K562 (cell line): ENCODE results near the gene RSPH9. TPM values are rescaled to one million over a fixed set of nuclear protein-coding genes. Genes with fewer than 3 reads are reported as not detected.
A peak's percentile ranks its signal among the peaks of the same experiment; 100 is the strongest.

Experiments
- ARHGAP35 ChIP-seq: fragments of 450-650 bp; IDR thresholded peaks from 2 replicates; pipeline ENCODE4 v1.6.1; 2018; ENCODE audit not compliant: partially characterized antibody
- C11orf30 ChIP-seq: fragments of 450-650 bp; IDR thresholded peaks from 2 replicates; pipeline ENCODE4 v1.6.1; 2016; ENCODE audit warnings: low read depth, mild to moderate bottlenecking
- FIP1L1 ChIP-seq: fragments of 200-400 bp; formaldehyde crosslinking; IDR thresholded peaks from 2 replicates; pipeline ENCODE4 v1.6.1; 2018; ENCODE audit warnings: mild to moderate bottlenecking, low read depth, low read length; ENCODE audit not compliant: poor library complexity, severe bottlenecking
- FOXA3 ChIP-seq, 2 experiments: fragments of 450-650 bp in 1 of 2; sonication (generic) in 1 of 2; formaldehyde crosslinking; IDR thresholded peaks in 1 of 2; conservative IDR thresholded peaks in 1 of 2; 2 replicates each; pipeline versions ENCODE4 v1.4.0 to v1.8.0; 2020 to 2022; ENCODE audit warnings: mild to moderate bottlenecking in 2 of 2, missing genetic modification reagents in 1 of 2
- HDAC1 ChIP-seq, 2 experiments: fragments of 450-650 bp; IDR thresholded peaks; 2 replicates each; pipeline ENCODE4 v1.6.1; 2016 to 2017; ENCODE audit warnings: inconsistent platforms in 1 of 2, mild to moderate bottlenecking in 1 of 2, moderate library complexity in 1 of 2
- HDAC8 ChIP-seq: fragments of 450-650 bp; IDR thresholded peaks from 2 replicates; pipeline ENCODE4 v1.6.1; 2016; ENCODE audit warnings: mild to moderate bottlenecking, missing genetic modification characterization, moderate library complexity, missing compliant biosample characterization
- HMG20B ChIP-seq: fragments of 250-450 bp; sonication (Bioruptor Pico); IDR thresholded peaks from 2 replicates; pipeline ENCODE4 v1.5.0; 2021; ENCODE audit warnings: mild to moderate bottlenecking
- HNRNPH1 ChIP-seq: fragments of 200-400 bp; formaldehyde crosslinking; optimal IDR thresholded peaks from 2 replicates; pipeline ENCODE3; 2017; ENCODE audit warnings: low read depth, mild to moderate bottlenecking, low read length, moderate library complexity
- NCOA1 ChIP-seq: fragments of 450-650 bp; IDR thresholded peaks from 2 replicates; pipeline ENCODE4 v1.6.1; 2016; ENCODE audit warnings: low read depth
- NCOA2 ChIP-seq, 2 experiments: fragments of 450-650 bp; IDR thresholded peaks; 2 replicates each; pipeline ENCODE4 v1.6.1; 2018; ENCODE audit warnings: mild to moderate bottlenecking in 2 of 2, moderate library complexity in 1 of 2; ENCODE audit not compliant: partially characterized antibody in 2 of 2
- PHB ChIP-seq: fragments of 250-450 bp; sonication (Bioruptor Pico); IDR thresholded peaks from 2 replicates; pipeline ENCODE4 v1.5.0; 2021
- ZFX ChIP-seq: sonication (generic); formaldehyde crosslinking; IDR thresholded peaks from 2 replicates; pipeline ENCODE4 v1.8.0; 2022; ENCODE audit warnings: mild to moderate bottlenecking, missing genetic modification reagents, moderate library complexity
- ZNF444 ChIP-seq: fragments of 250-450 bp; sonication (Bioruptor Pico); IDR thresholded peaks from 2 replicates; pipeline ENCODE4 v1.4.0; 2020; ENCODE audit warnings: mild to moderate bottlenecking, moderate library complexity
- polyA plus RNA-seq, 8 experiments: library from polyadenylated mRNA; depleted of rRNA in 4 of 8; stranded (reverse) in 5 of 8; unstranded in 3 of 8; fragments of >200 nt; fragmentation: Nextera tagmentation in 2 of 8; fragmentation: Illumina TruSeq in 1 of 8; extraction: Ambion mirVana in 2 of 8; extraction: Trizol in 1 of 8; gene quantifications; 2 replicates each; pipeline versions ENCODE4 v1.2.1 to v1.2.3, GENCODE V29; 2011 to 2014; ENCODE audit warnings: inconsistent platforms in 1 of 8, missing spikeins in 1 of 8
- total RNA-seq, 7 experiments: library from RNA; depleted of rRNA in 6 of 7; stranded (reverse); fragments of >200 nt in 6 of 7; fragmentation: Illumina TruSeq in 2 of 7; extraction: Trizol in 2 of 7; gene quantifications; 2 replicates each; pipeline versions ENCODE4 v1.2.1 to v1.2.3, GENCODE V29; 2011 to 2021; ENCODE audit warnings: low replicate concordance in 1 of 7
- TF ChIP-seq, protein P1 (sequence below), 2 experiments: IDR thresholded peaks; 2 replicates each; pipeline ENCODE4 v1.6.1; 2011; ENCODE audit warnings: borderline replicate concordance in 1 of 2, control low read depth in 1 of 2, low read depth in 1 of 2, low read length in 1 of 2, mild to moderate bottlenecking in 1 of 2, mixed read lengths in 1 of 2, moderate library complexity in 1 of 2; ENCODE audit not compliant: insufficient read depth in 1 of 2, insufficient read length in 1 of 2, poor library complexity in 1 of 2, severe bottlenecking in 1 of 2; ENCODE audit errors: extremely low read depth in 1 of 2
- TF ChIP-seq, protein P2 (sequence below): sonication (generic); formaldehyde crosslinking; IDR thresholded peaks from 2 replicates; pipeline ENCODE4 v1.8.0; 2022; ENCODE audit warnings: mild to moderate bottlenecking, missing genetic modification reagents
- TF ChIP-seq, protein P3 (sequence below): fragments of 250-450 bp; sonication (Bioruptor Pico); IDR thresholded peaks from 2 replicates; pipeline ENCODE4 v1.8.0; 2022; ENCODE audit warnings: moderate library complexity, mild to moderate bottlenecking, inconsistent platforms
- TF ChIP-seq, protein P4 (sequence below): sonication (generic); formaldehyde crosslinking; IDR thresholded peaks from 2 replicates; pipeline ENCODE4 v1.8.1; 2023; ENCODE audit warnings: mild to moderate bottlenecking, missing genetic modification reagents

The RSPH9 gene
- total and polyA plus RNA-seq, 9 of the 15 experiments (the other 6 are each of a cell fraction or from before 2014, with no cell fraction given) = 0.05 to 0.60 (median 0.39) TPM; not detected in 6

DNA sequence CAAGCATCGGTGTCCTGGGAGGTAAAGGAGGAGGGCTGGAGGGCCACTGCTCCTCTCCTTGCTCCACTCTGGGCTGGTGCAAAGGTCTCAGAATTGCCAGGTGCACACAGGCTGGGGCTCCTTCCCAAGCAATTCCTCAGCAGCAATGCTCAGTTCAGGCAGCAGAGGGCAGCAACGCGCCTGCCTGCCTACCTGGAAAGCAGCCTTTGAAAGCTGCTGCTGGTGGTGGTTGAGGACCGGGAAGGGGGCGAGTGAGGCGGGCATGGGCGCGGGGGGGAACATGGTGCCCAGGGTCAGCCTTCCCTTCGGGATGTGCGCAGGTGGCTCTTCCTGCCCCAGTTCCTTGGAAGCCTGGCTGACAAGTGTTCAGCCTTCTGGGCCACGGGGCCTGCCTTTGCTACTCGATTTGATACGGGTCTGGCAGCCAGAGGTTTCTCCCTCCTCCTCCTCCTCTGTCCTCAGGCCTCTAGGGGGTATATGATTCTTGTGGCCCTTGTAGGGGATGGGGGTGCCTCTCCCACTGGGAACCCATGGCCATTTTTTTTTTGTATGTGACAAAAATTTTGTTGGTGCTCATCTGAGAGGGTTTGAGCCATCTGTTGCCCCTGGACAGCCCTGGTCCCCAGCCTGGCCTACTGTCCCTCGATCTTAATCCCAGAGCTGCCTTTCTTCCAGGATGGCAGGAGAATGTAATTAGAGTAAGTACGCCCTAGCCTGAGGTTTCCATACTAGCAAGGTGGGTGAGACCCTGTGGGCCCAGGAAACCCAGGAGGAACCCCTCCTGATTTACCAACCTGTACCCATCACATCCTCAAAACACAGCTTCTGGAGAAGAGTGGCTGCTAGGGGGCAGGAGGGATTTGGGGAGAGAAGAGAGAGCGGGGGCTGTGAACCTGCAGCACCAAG is 22.7 kb downstream of the RSPH9 start (continued):
- TF ChIP-seq, protein P1, sequence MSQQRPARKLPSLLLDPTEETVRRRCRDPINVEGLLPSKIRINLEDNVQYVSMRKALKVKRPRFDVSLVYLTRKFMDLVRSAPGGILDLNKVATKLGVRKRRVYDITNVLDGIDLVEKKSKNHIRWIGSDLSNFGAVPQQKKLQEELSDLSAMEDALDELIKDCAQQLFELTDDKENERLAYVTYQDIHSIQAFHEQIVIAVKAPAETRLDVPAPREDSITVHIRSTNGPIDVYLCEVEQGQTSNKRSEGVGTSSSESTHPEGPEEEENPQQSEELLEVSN (IDR thresholded peaks at IDR 0.05; ENCODE audit: borderline replicate concordance in 1 of 2, extremely low read depth in 1 of 2, insufficient read depth in 1 of 2, insufficient read length in 1 of 2, low read depth in 1 of 2, low read length in 1 of 2, poor library complexity in 1 of 2, severe bottlenecking in 1 of 2) = peak in 1 of 2 experiments; percentile 19
- TF ChIP-seq, protein P2, sequence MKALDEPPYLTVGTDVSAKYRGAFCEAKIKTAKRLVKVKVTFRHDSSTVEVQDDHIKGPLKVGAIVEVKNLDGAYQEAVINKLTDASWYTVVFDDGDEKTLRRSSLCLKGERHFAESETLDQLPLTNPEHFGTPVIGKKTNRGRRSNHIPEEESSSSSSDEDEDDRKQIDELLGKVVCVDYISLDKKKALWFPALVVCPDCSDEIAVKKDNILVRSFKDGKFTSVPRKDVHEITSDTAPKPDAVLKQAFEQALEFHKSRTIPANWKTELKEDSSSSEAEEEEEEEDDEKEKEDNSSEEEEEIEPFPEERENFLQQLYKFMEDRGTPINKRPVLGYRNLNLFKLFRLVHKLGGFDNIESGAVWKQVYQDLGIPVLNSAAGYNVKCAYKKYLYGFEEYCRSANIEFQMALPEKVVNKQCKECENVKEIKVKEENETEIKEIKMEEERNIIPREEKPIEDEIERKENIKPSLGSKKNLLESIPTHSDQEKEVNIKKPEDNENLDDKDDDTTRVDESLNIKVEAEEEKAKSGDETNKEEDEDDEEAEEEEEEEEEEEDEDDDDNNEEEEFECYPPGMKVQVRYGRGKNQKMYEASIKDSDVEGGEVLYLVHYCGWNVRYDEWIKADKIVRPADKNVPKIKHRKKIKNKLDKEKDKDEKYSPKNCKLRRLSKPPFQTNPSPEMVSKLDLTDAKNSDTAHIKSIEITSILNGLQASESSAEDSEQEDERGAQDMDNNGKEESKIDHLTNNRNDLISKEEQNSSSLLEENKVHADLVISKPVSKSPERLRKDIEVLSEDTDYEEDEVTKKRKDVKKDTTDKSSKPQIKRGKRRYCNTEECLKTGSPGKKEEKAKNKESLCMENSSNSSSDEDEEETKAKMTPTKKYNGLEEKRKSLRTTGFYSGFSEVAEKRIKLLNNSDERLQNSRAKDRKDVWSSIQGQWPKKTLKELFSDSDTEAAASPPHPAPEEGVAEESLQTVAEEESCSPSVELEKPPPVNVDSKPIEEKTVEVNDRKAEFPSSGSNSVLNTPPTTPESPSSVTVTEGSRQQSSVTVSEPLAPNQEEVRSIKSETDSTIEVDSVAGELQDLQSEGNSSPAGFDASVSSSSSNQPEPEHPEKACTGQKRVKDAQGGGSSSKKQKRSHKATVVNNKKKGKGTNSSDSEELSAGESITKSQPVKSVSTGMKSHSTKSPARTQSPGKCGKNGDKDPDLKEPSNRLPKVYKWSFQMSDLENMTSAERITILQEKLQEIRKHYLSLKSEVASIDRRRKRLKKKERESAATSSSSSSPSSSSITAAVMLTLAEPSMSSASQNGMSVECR (CRISPR knock-in tag) = no peak
- TF ChIP-seq NCOA1 (0 out of 2 replicates have a peak, but pooled peaks have one; percentile 18), HDAC8 (tag) (no peak), FIP1L1 (no peak), NCOA2 (IDR thresholded peaks at IDR 0.05; ENCODE audit: partially characterized antibody in 2 of 2) (no peak), HDAC1 (IDR thresholded peaks at IDR 0.05) (no peak), HNRNPH1 (no peak), ZNF444 (CRISPR knock-in tag) (no peak), ARHGAP35 (no peak), HMG20B (CRISPR knock-in tag) (no peak), PHB (peak; percentile 43; the same call in 1 of the 2 replicates), C11orf30 (no peak), ZFX (peak; percentile 45; the same call in 1 of the 2 replicates), FOXA3 (CRISPR knock-in tag; conservative IDR thresholded peaks at IDR 0.05 in 1 of 2, IDR thresholded peaks at IDR 0.05 in 1 of 2) (no peak)
- TF ChIP-seq, protein P3, sequence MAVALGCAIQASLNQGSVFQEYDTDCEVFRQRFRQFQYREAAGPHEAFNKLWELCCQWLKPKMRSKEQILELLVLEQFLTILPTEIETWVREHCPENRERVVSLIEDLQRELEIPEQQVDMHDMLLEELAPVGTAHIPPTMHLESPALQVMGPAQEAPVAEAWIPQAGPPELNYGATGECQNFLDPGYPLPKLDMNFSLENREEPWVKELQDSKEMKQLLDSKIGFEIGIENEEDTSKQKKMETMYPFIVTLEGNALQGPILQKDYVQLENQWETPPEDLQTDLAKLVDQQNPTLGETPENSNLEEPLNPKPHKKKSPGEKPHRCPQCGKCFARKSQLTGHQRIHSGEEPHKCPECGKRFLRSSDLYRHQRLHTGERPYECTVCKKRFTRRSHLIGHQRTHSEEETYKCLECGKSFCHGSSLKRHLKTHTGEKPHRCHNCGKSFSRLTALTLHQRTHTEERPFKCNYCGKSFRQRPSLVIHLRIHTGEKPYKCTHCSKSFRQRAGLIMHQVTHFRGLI (CRISPR knock-in tag) = no peak
- TF ChIP-seq, protein P4, sequence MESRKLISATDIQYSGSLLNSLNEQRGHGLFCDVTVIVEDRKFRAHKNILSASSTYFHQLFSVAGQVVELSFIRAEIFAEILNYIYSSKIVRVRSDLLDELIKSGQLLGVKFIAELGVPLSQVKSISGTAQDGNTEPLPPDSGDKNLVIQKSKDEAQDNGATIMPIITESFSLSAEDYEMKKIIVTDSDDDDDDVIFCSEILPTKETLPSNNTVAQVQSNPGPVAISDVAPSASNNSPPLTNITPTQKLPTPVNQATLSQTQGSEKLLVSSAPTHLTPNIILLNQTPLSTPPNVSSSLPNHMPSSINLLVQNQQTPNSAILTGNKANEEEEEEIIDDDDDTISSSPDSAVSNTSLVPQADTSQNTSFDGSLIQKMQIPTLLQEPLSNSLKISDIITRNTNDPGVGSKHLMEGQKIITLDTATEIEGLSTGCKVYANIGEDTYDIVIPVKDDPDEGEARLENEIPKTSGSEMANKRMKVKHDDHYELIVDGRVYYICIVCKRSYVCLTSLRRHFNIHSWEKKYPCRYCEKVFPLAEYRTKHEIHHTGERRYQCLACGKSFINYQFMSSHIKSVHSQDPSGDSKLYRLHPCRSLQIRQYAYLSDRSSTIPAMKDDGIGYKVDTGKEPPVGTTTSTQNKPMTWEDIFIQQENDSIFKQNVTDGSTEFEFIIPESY (CRISPR knock-in tag) = peak; percentile 48; the same call in 1 of the 2 replicates
